AG04449 (cell line): ENCODE results near the gene TSC1.

Source experiments
- CTCF ChIA-PET: fragments of 350-600 bp; formaldehyde crosslinking; extraction: SDS; loops from one replicate; lab custom pipeline; 2021; ENCODE audit warnings: antibody characterized with exemption; lab: Yijun Ruan, JAX
- POLR2A ChIA-PET: fragments of 400-600, 350-600 bp; formaldehyde crosslinking; extraction: SDS; loops from one replicate; lab custom pipeline; 2020; ENCODE audit warnings: antibody characterized with exemption, inconsistent platforms; lab: Yijun Ruan, JAX
- DNase-seq: peaks from one replicate; pipeline ENCODE4 v3.0.0-alpha.2; 2010; ENCODE audit warnings: low read depth, low spot score
- H3K4me3 ChIP-seq: 2 replicates; pipeline ENCODE4 v1.5.1; 2011; ENCODE audit warnings: low read depth, mild to moderate bottlenecking, control low read depth, low read length
- TF ChIP-seq, protein P1 (sequence below): IDR thresholded peaks from one replicate; pipeline ENCODE4 v1.5.1; 2011; ENCODE audit warnings: mild to moderate bottlenecking, moderate library complexity, low read length, control low read depth, inconsistent platforms; ENCODE audit not compliant: insufficient read depth; ENCODE audit errors: missing control alignments

Gene TSC1

DNA sequence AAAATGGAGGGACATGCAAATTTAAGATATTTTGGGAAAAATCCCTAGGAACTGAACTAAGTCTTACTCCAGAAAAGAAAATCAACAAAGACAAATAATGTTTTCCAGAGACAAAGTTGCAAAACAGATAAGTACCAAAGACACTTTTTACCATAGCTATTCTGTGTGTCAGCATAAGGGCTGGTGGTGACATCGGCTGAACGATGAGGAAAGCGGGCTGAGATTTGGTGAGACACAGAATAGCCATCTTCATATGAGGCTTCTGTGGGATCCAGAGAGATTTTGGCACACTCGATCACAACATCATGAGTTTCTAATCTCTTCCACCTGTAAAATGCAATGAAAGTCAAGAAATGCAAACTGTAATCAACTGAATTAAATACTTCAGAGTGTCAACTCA lies 32.3 kb downstream of the TSC1 start:
- H3K4me3 ChIP-seq = no peak overlapping the region
- POLR2A ChIA-PET = no interaction called here
- CTCF ChIA-PET = interaction anchor here (0.8 to 13.4 kb wide), 2 partner anchors 12 to 16 kb away, joined by 3 to 193 read pairs; no protein-coding TSS in a partner anchor
- TF ChIP-seq, protein P1, sequence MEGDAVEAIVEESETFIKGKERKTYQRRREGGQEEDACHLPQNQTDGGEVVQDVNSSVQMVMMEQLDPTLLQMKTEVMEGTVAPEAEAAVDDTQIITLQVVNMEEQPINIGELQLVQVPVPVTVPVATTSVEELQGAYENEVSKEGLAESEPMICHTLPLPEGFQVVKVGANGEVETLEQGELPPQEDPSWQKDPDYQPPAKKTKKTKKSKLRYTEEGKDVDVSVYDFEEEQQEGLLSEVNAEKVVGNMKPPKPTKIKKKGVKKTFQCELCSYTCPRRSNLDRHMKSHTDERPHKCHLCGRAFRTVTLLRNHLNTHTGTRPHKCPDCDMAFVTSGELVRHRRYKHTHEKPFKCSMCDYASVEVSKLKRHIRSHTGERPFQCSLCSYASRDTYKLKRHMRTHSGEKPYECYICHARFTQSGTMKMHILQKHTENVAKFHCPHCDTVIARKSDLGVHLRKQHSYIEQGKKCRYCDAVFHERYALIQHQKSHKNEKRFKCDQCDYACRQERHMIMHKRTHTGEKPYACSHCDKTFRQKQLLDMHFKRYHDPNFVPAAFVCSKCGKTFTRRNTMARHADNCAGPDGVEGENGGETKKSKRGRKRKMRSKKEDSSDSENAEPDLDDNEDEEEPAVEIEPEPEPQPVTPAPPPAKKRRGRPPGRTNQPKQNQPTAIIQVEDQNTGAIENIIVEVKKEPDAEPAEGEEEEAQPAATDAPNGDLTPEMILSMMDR = no peak
- DNase-seq = no peak

DNA sequence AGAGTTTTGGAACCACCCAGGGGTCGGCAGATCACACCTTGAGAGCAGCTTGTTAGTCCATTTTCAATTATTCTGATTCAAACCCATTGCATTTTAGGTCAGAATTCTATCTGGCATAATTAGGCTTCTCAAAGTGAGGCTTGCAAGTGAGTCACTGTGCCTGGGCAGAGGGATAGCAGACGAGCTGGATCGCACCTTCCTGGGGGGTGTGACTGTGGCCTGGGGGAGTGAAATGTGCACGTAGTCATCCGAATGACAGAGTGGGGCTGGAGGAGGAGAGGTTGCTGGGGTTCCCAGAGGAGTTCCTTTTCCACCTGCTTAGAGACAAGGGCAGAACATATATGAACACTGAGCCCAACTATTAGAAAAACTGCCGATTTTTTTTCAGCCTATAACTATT lies 34.0 kb downstream of the TSC1 start:
- no peak for DNase-seq
- ChIA-PET CTCF (interaction anchor here (1.3 to 13.4 kb wide), 3 partner anchors 8 to 10 kb away, joined by 3 to 193 read pairs (median 4); no protein-coding TSS in a partner anchor), POLR2A (no interaction called here)
- no peak overlapping the region for H3K4me3 ChIP-seq
- TF ChIP-seq, protein P1 = no peak

DNA sequence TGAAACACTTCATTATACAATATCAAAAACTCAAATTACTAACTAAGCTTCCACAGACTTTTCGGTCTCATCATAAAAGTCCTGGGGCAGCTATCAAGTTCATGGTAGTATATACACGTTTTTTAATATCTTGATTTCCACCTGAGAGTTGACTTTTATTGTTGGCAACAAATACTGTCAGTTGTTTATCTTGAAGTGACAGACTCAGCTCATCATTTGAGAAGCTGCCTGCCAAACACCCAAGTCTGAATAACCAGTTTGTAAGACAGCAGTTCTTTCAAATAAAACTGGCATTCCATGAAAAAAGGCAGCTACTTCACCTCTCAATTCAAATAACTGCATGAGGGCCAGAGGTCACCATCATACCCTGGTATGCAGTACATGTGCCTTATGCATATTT lies 35.1 kb downstream of the TSC1 start:
- no peak overlapping the region for H3K4me3 ChIP-seq
- TF ChIP-seq, protein P1 = no peak
- POLR2A ChIA-PET = no interaction called here
- CTCF ChIA-PET = interaction anchor here (1.3 to 13.4 kb wide), 2 partner anchors 9 kb away, joined by 3 to 193 read pairs; no protein-coding TSS in a partner anchor
- DNase-seq = no peak

DNA sequence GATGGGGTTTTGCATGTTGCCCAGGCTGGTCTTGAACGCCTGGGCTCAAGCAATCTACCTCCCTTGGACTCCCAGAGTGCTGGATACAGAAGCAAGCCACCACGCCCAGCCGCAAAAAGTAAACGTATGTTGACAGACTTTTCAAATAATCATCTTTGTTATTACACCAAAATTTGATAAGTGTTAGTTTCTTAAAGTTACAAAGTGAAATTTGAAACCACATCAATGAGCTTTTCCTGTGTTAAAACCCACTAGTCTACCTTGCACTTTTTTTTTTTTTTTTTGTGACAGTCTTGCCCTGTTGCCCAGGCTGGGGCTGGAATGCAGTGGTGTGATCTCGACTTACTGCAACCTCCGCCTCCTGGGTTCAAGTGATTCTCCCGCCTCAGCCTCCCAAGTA lies 35.8 kb downstream of the TSC1 start:
- POLR2A ChIA-PET = no interaction called here
- TF ChIP-seq, protein P1 = no peak
- no peak overlapping the region for H3K4me3 ChIP-seq
- DNase-seq = no peak
- CTCF ChIA-PET = interaction anchor here (13.4 kb wide), 1 partner anchor 8 kb away, joined by 193 read pairs; no protein-coding TSS in a partner anchor

DNA sequence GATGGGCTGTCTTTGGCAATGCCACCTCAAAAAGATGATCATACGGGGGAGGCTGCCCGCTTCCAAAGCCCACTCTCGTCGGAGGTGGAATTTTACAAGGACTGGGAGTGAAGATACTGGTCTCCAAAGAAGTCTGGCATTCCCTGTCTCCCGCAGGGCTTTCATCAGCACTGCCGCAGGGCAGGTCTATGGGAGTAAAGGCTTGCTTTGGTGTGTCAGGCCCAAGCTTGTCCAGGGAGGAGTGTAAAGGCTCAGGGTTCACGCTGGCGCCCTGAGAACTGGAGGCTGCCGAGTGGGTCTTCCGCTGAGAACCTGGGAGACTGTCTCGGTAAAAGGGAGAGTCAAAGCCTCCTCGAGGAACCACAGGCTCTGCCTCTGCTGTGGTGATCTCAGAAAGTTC lies 38.7 kb downstream of the TSC1 start:
- CTCF ChIA-PET = interaction anchor here (6.6 to 10.9 kb wide), 2 partner anchors 9 to 12 kb away, joined by 66 to 193 read pairs; no protein-coding TSS in a partner anchor
- DNase-seq = no peak
- TF ChIP-seq, protein P1 = no peak
- POLR2A ChIA-PET = no interaction called here
- no peak overlapping the region for H3K4me3 ChIP-seq

DNA sequence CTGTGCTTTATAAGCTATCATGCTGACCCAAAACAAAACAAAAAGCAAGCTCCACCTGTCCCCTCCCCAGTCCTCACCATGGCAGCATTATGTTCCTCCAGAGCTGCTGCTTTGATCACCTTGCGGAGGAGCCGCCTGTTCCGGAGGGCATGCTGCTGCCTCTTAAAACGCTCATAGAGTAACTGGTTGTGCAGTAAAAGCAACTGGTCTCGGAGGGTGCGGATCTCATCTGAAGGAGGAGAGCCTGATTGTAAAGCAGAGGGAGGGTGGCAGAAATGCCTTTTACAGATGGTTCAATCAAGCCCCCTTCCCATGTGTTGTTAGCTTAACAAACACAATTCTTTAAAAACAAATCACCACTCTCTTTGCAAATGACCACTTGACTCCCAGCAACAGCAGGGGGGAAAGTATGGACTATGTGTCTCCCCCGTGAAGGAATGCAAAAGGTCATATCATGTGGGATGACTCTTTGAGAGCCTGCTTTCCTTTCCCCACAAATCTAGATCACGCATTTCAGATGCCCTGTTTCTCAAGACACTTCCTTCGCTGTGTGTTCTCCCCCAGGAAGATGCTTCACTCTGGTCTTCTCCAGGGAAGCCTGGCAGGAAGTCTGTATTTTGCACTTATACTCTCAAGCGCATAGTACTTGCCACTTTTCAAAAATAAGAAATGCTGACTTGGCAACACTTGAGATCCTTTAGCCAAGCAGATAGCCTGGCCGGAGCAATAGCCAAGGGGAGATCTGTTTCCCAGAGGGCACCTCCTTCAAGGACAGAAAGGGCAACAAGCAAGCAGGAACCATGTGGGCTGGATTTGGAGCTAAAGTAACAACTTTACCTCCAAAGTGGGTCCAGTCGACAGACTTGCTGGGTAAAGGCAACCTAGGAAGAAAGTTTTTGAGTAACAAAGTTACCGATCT lies 40.6 kb downstream of the TSC1 start:
- CTCF ChIA-PET = interaction anchor here (1.0 to 10.9 kb wide), 13 partner anchors 10 to 71 kb away, joined by 3 to 193 read pairs (median 4); partner anchors contain the start of gene TSC1
- TF ChIP-seq, protein P1 = no peak
- DNase-seq = no peak
- no peak overlapping the region for H3K4me3 ChIP-seq
- POLR2A ChIA-PET = no interaction called here
